Loucy (cell line): Measurements from ENCODE around the gene C2orf81.

ENCODE experiments used
- H2AFZ ChIP-seq: fragments of 200-600 bp; sonication (generic); 2 replicates; pipeline ENCODE4 v1.6.0; 2016; ENCODE audit warnings: antibody characterized with exemption, mild to moderate bottlenecking, low read length, moderate library complexity
- H3F3A ChIP-seq: fragments of 200-600 bp; 2 replicates; pipeline ENCODE4 v1.6.0; 2016; ENCODE audit warnings: antibody characterized with exemption, low read depth, mild to moderate bottlenecking
- H3K27me3 ChIP-seq: fragments of 200-600 bp; sonication (generic); 2 replicates; pipeline ENCODE4 v1.6.1; 2014; ENCODE audit warnings: low read length, mild to moderate bottlenecking; ENCODE audit not compliant: insufficient read depth, poor library complexity, severe bottlenecking
- H3K36me3 ChIP-seq: fragments of 200-600 bp; sonication (generic); 2 replicates; pipeline ENCODE4 v1.6.1; 2016; ENCODE audit warnings: low read length; ENCODE audit not compliant: insufficient read depth
- H3K4me1 ChIP-seq: fragments of 200-600 bp; sonication (generic); 2 replicates; pipeline ENCODE4 v1.5.1; 2014; ENCODE audit warnings: low read length, mild to moderate bottlenecking; ENCODE audit not compliant: insufficient read depth, poor library complexity, severe bottlenecking
- H3K4me2 ChIP-seq: fragments of 200-600 bp; sonication (generic); 2 replicates; pipeline ENCODE4 v1.6.0; 2014; ENCODE audit warnings: antibody characterized with exemption, low read length, low read depth, mild to moderate bottlenecking; ENCODE audit not compliant: poor library complexity, severe bottlenecking
- H3K4me3 ChIP-seq: fragments of 200-600 bp; sonication (generic); 2 replicates; pipeline ENCODE4 v1.5.1; 2014; ENCODE audit warnings: low read length, mild to moderate bottlenecking, mixed read lengths; ENCODE audit not compliant: poor library complexity, severe bottlenecking
- H3K79me2 ChIP-seq: fragments of 200-600 bp; sonication (generic); 2 replicates; pipeline ENCODE4 v1.6.1; 2014; ENCODE audit warnings: low read length; ENCODE audit not compliant: insufficient read depth
- H3K9ac ChIP-seq: fragments of 200-600 bp; sonication (generic); 2 replicates; pipeline ENCODE4 v1.6.0; 2014; ENCODE audit warnings: mild to moderate bottlenecking, low read depth, low read length, moderate library complexity; ENCODE audit not compliant: poor library complexity, severe bottlenecking
- H3K9me2 ChIP-seq: fragments of 200-600 bp; sonication (generic); replicated peaks from 2 replicates; pipeline ENCODE4 v1.6.1; 2016; ENCODE audit warnings: low read depth, low read length, mixed read lengths
- H3K9me3 ChIP-seq: fragments of 200-600 bp; sonication (generic); 2 replicates; pipeline ENCODE4 v1.6.1; 2014; ENCODE audit warnings: mild to moderate bottlenecking, antibody characterized with exemption, low read length, low read depth; ENCODE audit not compliant: insufficient read depth
- H4K20me1 ChIP-seq: fragments of 200-600 bp; sonication (generic); 2 replicates; pipeline ENCODE4 v1.6.0; 2014; ENCODE audit warnings: antibody characterized with exemption, low read length, mild to moderate bottlenecking; ENCODE audit not compliant: insufficient read depth, poor library complexity, severe bottlenecking
- CTCF ChIP-seq: fragments of 200-600 bp; sonication (generic); conservative IDR thresholded peaks from 2 replicates; pipeline ENCODE4 v1.5.1; 2014; ENCODE audit warnings: mild to moderate bottlenecking, antibody characterized with exemption, low read length
- EZH2phosphoT487 ChIP-seq: fragments of 200-600 bp; IDR thresholded peaks from 2 replicates; pipeline ENCODE4 v1.6.1; 2018; ENCODE audit warnings: antibody characterized with exemption, mild to moderate bottlenecking, moderate library complexity, borderline replicate concordance

Gene C2orf81

GRCh38 chr2:74417763-74418162 lies 3.7 kb downstream of the C2orf81 start:
- Histone ChIP-seq H3K27me3 (no peaks in the 10 kb centered on the region), H3K36me3 (no peaks in the 10 kb centered on the region), H3K79me2 (peaks cover 5% of the 10 kb centered on the region; the same call in 1 of the 2 replicates), H4K20me1 (no peaks in the 10 kb centered on the region), H3F3A (no peaks in the 10 kb centered on the region), H3K9me3 (no peaks in the 10 kb centered on the region), H2AFZ (no peak overlapping the region), H3K4me3 (no peak overlapping the region), H3K9me2 (no peaks in the 10 kb centered on the region), H3K4me2 (no peak overlapping the region), H3K9ac (no peak overlapping the region), H3K4me1 (peaks cover 17% of the 10 kb centered on the region)
- TF ChIP-seq CTCF (no peak), EZH2phosphoT487 (no peak)

DNA sequence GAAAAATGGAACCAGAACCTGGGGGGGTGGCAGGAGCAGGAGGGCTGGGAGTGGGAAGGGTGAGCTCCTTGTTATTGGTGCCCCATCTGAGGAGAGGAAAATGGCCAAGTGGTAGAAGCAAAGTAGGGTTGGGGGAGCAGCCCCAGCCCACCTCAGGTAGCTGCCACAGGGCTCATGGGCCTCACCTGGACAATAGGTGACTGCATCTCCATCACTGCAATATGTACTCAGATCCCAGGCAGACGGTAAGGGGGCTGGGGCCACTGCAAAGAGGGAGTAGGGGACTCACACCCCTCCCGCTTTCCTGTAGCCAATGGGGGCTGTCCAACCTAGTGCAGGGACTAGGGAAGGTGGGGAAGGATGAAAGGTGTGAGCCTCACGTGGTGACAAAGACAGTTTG lies 4.2 kb downstream of the C2orf81 start:
- no peak overlapping the region for H3K9ac ChIP-seq
- no peak overlapping the region for H3K4me3 ChIP-seq
- H3K9me3 ChIP-seq = no peaks in the 10 kb centered on the region
- H3K9me2 ChIP-seq = no peaks in the 10 kb centered on the region
- TF ChIP-seq EZH2phosphoT487 = no peak
- TF ChIP-seq CTCF = no peak
- no peaks in the 10 kb centered on the region for H3F3A ChIP-seq
- H3K79me2 ChIP-seq = peaks cover 2% of the 10 kb centered on the region; the same call in 1 of the 2 replicates
- H3K4me1 ChIP-seq = peaks cover 15% of the 10 kb centered on the region
- no peak overlapping the region for H3K4me2 ChIP-seq
- H3K27me3 ChIP-seq = no peaks in the 10 kb centered on the region
- no peaks in the 10 kb centered on the region for H3K36me3 ChIP-seq
- no peak overlapping the region for H2AFZ ChIP-seq
- H4K20me1 ChIP-seq = no peaks in the 10 kb centered on the region

DNA sequence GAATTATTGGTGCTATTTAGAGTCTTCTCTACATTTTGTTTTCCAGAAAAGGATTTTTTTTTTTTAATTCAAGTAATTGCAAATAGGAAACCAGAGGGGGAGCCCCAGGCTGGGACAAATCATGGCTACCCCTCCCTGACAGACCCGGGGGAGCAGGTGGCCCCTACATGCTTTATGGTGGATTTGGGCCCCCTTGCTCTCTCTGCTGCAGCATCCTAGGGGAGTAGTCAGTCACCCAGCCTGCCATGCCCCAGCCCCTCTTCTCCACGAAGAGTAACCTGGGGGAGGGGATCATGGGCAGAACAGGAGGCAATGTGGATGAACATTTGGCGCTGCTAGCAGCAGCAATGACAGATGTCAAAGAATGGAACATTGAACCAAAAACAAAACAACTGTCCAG lies 4.6 kb downstream of the C2orf81 start:
- no peaks in the 10 kb centered on the region; the same call in 1 of the 2 replicates for H3K79me2 ChIP-seq
- no peak overlapping the region for H3K4me3 ChIP-seq
- no peaks in the 10 kb centered on the region for H4K20me1 ChIP-seq
- no peak overlapping the region for H2AFZ ChIP-seq
- H3K27me3 ChIP-seq = no peaks in the 10 kb centered on the region
- H3K9me3 ChIP-seq = no peaks in the 10 kb centered on the region
- no peak overlapping the region for H3K9ac ChIP-seq
- peak; percentile 42 for TF ChIP-seq CTCF
- no peak for TF ChIP-seq EZH2phosphoT487
- no peaks in the 10 kb centered on the region for H3K36me3 ChIP-seq
- no peak overlapping the region for H3K4me2 ChIP-seq
- H3K4me1 ChIP-seq = peaks cover 13% of the 10 kb centered on the region
- H3F3A ChIP-seq = no peaks in the 10 kb centered on the region
- H3K9me2 ChIP-seq = no peaks in the 10 kb centered on the region
